ENCODE measurements around the gene WASHC3. TPM values are rescaled to one million over a fixed set of nuclear protein-coding genes. Genes with fewer than 3 reads are reported as not detected.
A peak's percentile ranks its signal among the peaks of the same experiment; 100 is the strongest.

WASHC3 gene
- total and polyA plus RNA-seq, 10 of the 15 experiments (the other 5 are each of a cell fraction or from before 2014, with no cell fraction given) = 18.8 to 106 (median 64.3) TPM

- H2AFZ ChIP-seq (ENCODE audit: control insufficient read depth, low read depth, low read length) = no peak overlapping the region
- H3K4me2 ChIP-seq (ENCODE audit: control insufficient read depth, insufficient read depth) = no peak overlapping the region
- intact Hi-C loops (cut with micrococcal nuclease; ENCODE audit: unreplicated experiment) = loop anchor here (10.0 kb wide), 1 partner anchor 721 kb away; no protein-coding TSS in a partner anchor
- in situ Hi-C loops (cut with MboI) = loop anchor here (10.0 kb wide), 1 partner anchor 651 kb away; no protein-coding TSS in a partner anchor
- ATAC-seq (no peak), DNase-seq (ENCODE audit: low read depth, low spot score) (no peak), FAIRE-seq (peak; percentile 54)
- no peaks in the 10 kb centered on the region for H3K9me3 ChIP-seq (replicated peaks; ENCODE audit: control insufficient read depth, insufficient read depth, low read length)
- H3K4me3 ChIP-seq = no peak overlapping the region
- peaks cover 10% of the 10 kb centered on the region for H3K4me1 ChIP-seq (ENCODE audit: control insufficient read depth, insufficient read depth, low read length)
- ChIA-PET RAD21 (ENCODE audit: unreplicated experiment) (interaction anchor here (0.9 to 1.1 kb wide), 2 partner anchors 13 to 152 kb away, joined by 3 read pairs; no protein-coding TSS in a partner anchor), CTCF (interaction anchor here (0.7 to 5.3 kb wide), 7 partner anchors 76 to 718 kb away, joined by 3 to 54 read pairs (median 5); no protein-coding TSS in a partner anchor), POLR2A (no interaction called here), SMC1A (ENCODE audit: uncharacterized antibody, unreplicated experiment) (interaction anchor here (0.6 to 5.1 kb wide), 12 partner anchors 8 to 647 kb away, joined by 3 to 32 read pairs (median 4); no protein-coding TSS in a partner anchor)
- H3K27ac ChIP-seq (ENCODE audit: control insufficient read depth, insufficient read depth) = no peak overlapping the region
- no TSS peak for BruUV-seq (replicated peaks)
- H4K20me1 ChIP-seq (ENCODE audit: control insufficient read depth, insufficient read depth) = no peaks in the 10 kb centered on the region
- TF ChIP-seq TCF12 (IDR thresholded peaks at IDR 0.05; ENCODE audit: low read depth, low read length) (no peak), MYC (IDR thresholded peaks at IDR 0.05; ENCODE audit: insufficient read depth, insufficient read length, insufficient replicate concordance, low read length, severe bottlenecking) (no peak), ZNF24 (IDR thresholded peaks at IDR 0.05) (no peak), SMC3 (IDR thresholded peaks at IDR 0.05; ENCODE audit: borderline replicate concordance, low read length) (no peak), EED (IDR thresholded peaks at IDR 0.05; ENCODE audit: low read depth) (no peak), PRDM15 (CRISPR knock-in tag; IDR thresholded peaks at IDR 0.05) (no peak), YY1 (IDR thresholded peaks at IDR 0.05; ENCODE audit: low read depth, low read length) (no peak), ZNF622 (IDR thresholded peaks at IDR 0.05) (no peak), RCOR1 (conservative IDR thresholded peaks at IDR 0.05; ENCODE audit: low read depth, low read length) (no peak), CEBPB (IDR thresholded peaks at IDR 0.05; ENCODE audit: borderline replicate concordance in 1 of 2, low read depth in 2 of 2, low read length in 2 of 2) (no peak), KLF5 (IDR thresholded peaks at IDR 0.05; ENCODE audit: partially characterized antibody) (no peak), GABPA (IDR thresholded peaks at IDR 0.05; ENCODE audit: low read depth) (no peak), RBBP5 (conservative IDR thresholded peaks at IDR 0.05) (no peak), HSF1 (IDR thresholded peaks at IDR 0.05; ENCODE audit: low read depth, low read length) (no peak), FOS (IDR thresholded peaks at IDR 0.05; ENCODE audit: borderline replicate concordance, extremely low read depth, insufficient read length) (no peak), SREBF2 (IDR thresholded peaks at IDR 0.05; ENCODE audit: low read length) (no peak)
- no peaks in the 10 kb centered on the region for H3K79me2 ChIP-seq (ENCODE audit: control insufficient read depth, insufficient read depth, low read length)
- H3K9ac ChIP-seq (ENCODE audit: control insufficient read depth, insufficient read depth, low read length) = no peak overlapping the region
- no peaks in the 10 kb centered on the region for H3K27me3 ChIP-seq (replicated peaks in 1 of 2; ENCODE audit: control insufficient read depth in 2 of 2, insufficient read depth in 2 of 2, low read length in 1 of 2)
- no peaks in the 10 kb centered on the region; a peak in 3 of 4 replicates for H3K36me3 ChIP-seq (ENCODE audit: control insufficient read depth in 2 of 2, insufficient read depth in 2 of 2, low read length in 1 of 2)
Measured at GRCh38 chr12:102093319-102093718, 31.5 kb upstream of the WASHC3 start.
